Type B pancreatic cell (in vitro differentiated cells): Measurements from ENCODE around the gene PRKN. TPM values are rescaled to one million over a fixed set of nuclear protein-coding genes. Genes with fewer than 3 reads are reported as not detected.

Experiments
- DNase-seq: peaks from one replicate; pipeline ENCODE4 v3.0.0; 2021; ENCODE audit warnings: mixed read lengths; ENCODE audit not compliant: unreplicated experiment; ENCODE audit errors: extremely low spot score
- H3K27ac Mint-ChIP-seq: 2 replicates; pipeline ENCODE4 v1.8.0; 2021; ENCODE audit warnings: mild to moderate bottlenecking, mixed read lengths
- H3K27me3 Mint-ChIP-seq: 2 replicates; pipeline ENCODE4 v1.8.0; 2021; ENCODE audit warnings: mixed read lengths
- H3K36me3 Mint-ChIP-seq: 2 replicates; pipeline ENCODE4 v1.8.0; 2021; ENCODE audit warnings: mixed read lengths
- H3K4me1 Mint-ChIP-seq: one replicate; pipeline ENCODE4 v1.8.0; 2021; ENCODE audit warnings: mixed read lengths; ENCODE audit not compliant: unreplicated experiment
- H3K4me3 Mint-ChIP-seq: 2 replicates; pipeline ENCODE4 v1.8.0; 2021; ENCODE audit warnings: mild to moderate bottlenecking, mixed read lengths
- H3K9me3 Mint-ChIP-seq: 2 replicates; pipeline ENCODE4 v1.8.0; 2021; ENCODE audit warnings: mixed read lengths
- total RNA-seq: library from RNA; stranded (reverse); gene quantifications from 2 replicates; pipeline ENCODE4 v1.2.1, GENCODE V29; 2021; ENCODE audit warnings: low replicate concordance
- TF ChIP-seq, protein P1 (sequence below): fragments of 200-600 bp; sonication (generic); conservative IDR thresholded peaks from 2 replicates; pipeline ENCODE4 v1.5.0; 2021; ENCODE audit warnings: antibody characterized with exemption, mild to moderate bottlenecking

Gene PRKN
- total RNA-seq, 1 donor from 2014 or later = 6.2 TPM

DNA sequence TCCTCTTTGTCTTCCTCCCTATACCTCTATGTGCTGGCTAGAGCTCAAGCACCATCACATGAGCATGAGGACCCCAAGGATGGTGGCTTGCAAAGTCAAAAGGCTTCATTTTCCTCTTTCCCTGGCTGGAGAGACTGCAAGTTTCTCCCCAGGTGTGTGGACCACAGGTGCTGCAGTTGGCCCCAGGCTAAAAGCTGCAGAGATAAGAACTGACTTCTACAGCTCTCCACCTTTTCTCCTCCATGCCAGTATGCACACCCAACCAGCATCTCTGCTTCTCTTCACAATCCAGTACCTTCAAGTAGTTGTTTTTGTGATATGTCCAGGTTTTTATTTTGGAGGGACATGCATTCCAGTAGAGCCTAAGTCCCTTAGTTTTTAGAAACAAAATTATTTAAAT is 29.1 kb downstream of the PRKN start:
- Mint-ChIP-seq H3K27me3 (peaks cover 9% of the 10 kb centered on the region), H3K4me3 (no peak overlapping the region), H3K27ac (no peak overlapping the region), H3K36me3 (no peaks in the 10 kb centered on the region), H3K4me1 (no peaks in the 10 kb centered on the region), H3K9me3 (peaks cover 4% of the 10 kb centered on the region)
- DNase-seq = no peak
- TF ChIP-seq, protein P1, sequence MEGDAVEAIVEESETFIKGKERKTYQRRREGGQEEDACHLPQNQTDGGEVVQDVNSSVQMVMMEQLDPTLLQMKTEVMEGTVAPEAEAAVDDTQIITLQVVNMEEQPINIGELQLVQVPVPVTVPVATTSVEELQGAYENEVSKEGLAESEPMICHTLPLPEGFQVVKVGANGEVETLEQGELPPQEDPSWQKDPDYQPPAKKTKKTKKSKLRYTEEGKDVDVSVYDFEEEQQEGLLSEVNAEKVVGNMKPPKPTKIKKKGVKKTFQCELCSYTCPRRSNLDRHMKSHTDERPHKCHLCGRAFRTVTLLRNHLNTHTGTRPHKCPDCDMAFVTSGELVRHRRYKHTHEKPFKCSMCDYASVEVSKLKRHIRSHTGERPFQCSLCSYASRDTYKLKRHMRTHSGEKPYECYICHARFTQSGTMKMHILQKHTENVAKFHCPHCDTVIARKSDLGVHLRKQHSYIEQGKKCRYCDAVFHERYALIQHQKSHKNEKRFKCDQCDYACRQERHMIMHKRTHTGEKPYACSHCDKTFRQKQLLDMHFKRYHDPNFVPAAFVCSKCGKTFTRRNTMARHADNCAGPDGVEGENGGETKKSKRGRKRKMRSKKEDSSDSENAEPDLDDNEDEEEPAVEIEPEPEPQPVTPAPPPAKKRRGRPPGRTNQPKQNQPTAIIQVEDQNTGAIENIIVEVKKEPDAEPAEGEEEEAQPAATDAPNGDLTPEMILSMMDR = no peak

DNA sequence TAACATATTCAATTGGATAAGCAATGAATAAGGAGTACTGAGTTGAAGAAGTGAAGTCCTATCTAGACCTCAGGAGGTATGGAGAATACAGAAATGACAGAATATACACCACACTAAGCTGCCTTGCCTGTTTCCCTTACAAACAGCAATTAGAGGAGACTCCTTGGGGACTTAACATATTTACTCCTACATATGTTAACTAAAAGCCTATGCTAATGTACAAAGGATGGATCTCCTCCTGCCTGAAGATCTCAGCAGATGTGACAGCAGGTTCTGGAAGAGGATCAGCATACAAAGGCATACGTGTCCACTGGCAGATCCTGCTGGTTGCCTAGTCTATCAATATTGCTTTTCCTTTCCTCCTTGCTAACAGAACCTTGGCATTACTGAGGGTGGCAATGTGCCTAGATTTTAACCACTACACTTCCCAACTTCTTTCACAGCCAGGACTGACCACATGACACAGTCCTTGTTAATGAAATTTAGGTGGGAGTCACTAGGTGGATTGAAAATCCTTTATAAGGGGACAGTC is 29.6 kb downstream of the PRKN start:
- Mint-ChIP-seq H3K4me3 (no peak overlapping the region), H3K36me3 (no peaks in the 10 kb centered on the region), H3K9me3 (peaks cover 4% of the 10 kb centered on the region), H3K27ac (no peak overlapping the region), H3K4me1 (no peaks in the 10 kb centered on the region), H3K27me3 (peaks cover 7% of the 10 kb centered on the region)
- no peak for DNase-seq
- TF ChIP-seq, protein P1 = no peak

DNA sequence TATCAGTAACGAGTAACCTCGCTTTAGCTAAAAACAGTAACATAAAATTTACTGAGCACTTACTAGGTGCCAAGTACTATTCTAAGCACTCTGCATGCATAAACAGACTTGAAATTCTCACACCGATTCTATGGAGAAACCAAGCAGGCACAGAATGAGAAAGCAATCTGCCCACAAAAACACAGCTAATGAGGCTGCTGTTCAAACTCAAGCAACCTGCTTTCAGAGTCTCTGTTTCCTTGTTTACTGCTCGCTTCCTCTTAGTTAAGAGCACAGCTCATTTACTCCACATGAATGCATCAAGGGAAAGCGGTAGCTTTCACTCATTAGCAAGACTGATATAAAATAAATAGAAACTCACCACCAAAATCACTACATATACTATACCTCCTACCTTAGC is 37.4 kb downstream of the PRKN start:
- Mint-ChIP-seq H3K9me3 (no peaks in the 10 kb centered on the region), H3K27ac (no peak overlapping the region)

DNA sequence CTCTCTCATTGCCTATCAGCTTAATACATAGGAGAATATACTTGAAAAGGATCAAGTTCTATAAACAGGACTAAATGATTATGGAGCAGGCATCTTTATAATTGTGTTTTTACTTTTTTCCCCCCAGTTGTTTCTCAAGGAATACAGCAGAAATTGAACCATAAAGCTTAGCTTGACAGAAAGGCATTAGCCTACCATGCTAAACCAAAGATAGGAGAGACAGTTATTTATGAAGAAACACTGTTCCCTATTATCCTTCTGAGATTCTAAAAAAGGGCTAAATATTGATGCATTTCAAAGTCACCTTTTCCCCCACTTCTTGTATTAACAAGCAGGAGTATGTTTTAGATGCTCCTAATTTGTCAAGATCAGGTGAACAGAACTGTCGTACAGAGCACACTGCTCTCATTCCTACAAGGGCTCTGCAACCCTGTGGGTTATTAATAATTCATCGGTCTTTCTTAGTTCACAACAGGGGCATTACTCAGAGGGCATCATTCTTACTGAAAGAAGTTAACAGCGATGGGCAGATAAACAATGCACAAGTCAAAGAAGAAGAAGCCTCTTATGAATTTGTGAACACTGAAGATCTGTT is 38.7 kb downstream of the PRKN start:
- Mint-ChIP-seq H3K36me3 (no peaks in the 10 kb centered on the region), H3K9me3 (no peaks in the 10 kb centered on the region), H3K4me3 (no peak overlapping the region), H3K4me1 (no peaks in the 10 kb centered on the region), H3K27me3 (no peaks in the 10 kb centered on the region), H3K27ac (no peak overlapping the region)
- no peak for DNase-seq
- TF ChIP-seq, protein P1 = no peak

More for the DNA sequence above, 37.4 kb downstream of the PRKN start:
- TF ChIP-seq, protein P1 = no peak
- H3K27me3 Mint-ChIP-seq = no peaks in the 10 kb centered on the region
- no peak for DNase-seq
- H3K4me1 Mint-ChIP-seq = no peaks in the 10 kb centered on the region
- no peak overlapping the region for H3K4me3 Mint-ChIP-seq
- H3K36me3 Mint-ChIP-seq = no peaks in the 10 kb centered on the region

DNA sequence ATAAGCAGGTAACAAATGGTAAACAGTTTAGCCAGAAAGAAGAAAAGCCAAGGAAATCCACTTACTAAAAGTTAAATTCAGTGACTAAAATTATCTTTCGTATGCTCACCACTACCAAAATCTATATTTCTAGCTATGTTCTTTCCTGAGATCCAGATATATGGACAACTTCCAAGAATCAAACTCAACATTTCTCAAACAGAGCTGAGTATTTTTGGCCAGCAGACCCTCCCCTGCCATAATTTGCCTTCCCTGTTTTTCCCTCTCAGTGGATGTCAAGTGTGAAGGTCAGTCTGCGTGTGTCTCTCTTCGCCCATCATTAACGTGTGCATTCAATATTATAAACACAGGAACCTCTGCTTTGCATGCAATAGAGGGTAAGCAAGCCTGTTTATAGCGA is 42.0 kb downstream of the PRKN start:
- no peak overlapping the region for H3K27ac Mint-ChIP-seq
- DNase-seq = no peak
- no peaks in the 10 kb centered on the region for H3K36me3 Mint-ChIP-seq
- TF ChIP-seq, protein P1 = no peak
- H3K27me3 Mint-ChIP-seq = no peaks in the 10 kb centered on the region
- no peaks in the 10 kb centered on the region for H3K9me3 Mint-ChIP-seq
- H3K4me3 Mint-ChIP-seq = no peak overlapping the region
- no peaks in the 10 kb centered on the region for H3K4me1 Mint-ChIP-seq
